HG03066 (cell line): ENCODE data around the gene ITIH6.

Source experiments
- ATAC-seq: cut with Tn5 transposase; IDR thresholded peaks from one replicate; pipeline ENCODE4 v1.9.1; 2021; ENCODE audit warnings: low read depth; ENCODE audit not compliant: unreplicated experiment

Gene ITIH6

GRCh38 chrX:54715621-54716020 is 82.4 kb downstream of the ITIH6 start:
- ATAC-seq: no peak

GRCh38 chrX:54714424-54714823 is 83.6 kb downstream of the ITIH6 start:
- ATAC-seq: no peak

GRCh38 chrX:54711735-54712134 is 86.3 kb downstream of the ITIH6 start:
- no peak for ATAC-seq

GRCh38 chrX:54710920-54711319 is 87.1 kb downstream of the ITIH6 start:
- ATAC-seq: no peak

DNA sequence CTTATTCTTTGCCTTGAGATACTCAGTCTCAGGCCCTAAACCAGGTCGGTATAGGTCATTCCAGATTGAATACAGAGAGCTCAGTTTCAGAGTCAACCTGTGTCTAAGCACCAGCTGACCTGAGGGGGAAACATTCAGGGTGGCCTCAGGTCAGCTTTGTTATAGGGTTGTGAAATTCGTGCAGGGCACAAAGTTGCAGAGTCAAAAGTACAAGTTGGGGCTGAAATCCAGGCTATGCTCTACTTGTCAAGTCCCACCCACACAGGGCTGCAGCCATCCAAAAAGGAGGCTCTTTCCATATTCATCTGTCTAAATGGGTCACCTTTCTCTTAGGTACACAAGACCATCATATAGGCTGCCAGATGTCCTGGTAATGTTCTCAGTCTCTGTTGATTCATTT is 89.7 kb downstream of the ITIH6 start:
- ATAC-seq: no peak
